SK-N-SH treated with all-trans-retinoic acid at 6 μM for 48 hours (cell line): ENCODE measurements around the gene KIAA1671.

Experiments
- CREB5 ChIP-seq: fragments of 250-450 bp; sonication (Bioruptor Pico); IDR thresholded peaks from 2 replicates; pipeline ENCODE4 v1.5.1; 2020; ENCODE audit warnings: low read depth, mild to moderate bottlenecking, moderate library complexity
- CSDC2 ChIP-seq: fragments of 250-450 bp; sonication (Bioruptor Pico); IDR thresholded peaks from 2 replicates; pipeline ENCODE4 v1.5.0; 2020; ENCODE audit warnings: mild to moderate bottlenecking, moderate library complexity
- CSRNP3 ChIP-seq: fragments of 250-450 bp; sonication (Bioruptor Pico); IDR thresholded peaks from 2 replicates; pipeline ENCODE4 v1.5.1; 2021; ENCODE audit warnings: mild to moderate bottlenecking, moderate library complexity
- TOX ChIP-seq: fragments of 250-450 bp; sonication (Bioruptor Pico); IDR thresholded peaks from 2 replicates; pipeline ENCODE4 v1.8.0; 2021; ENCODE audit warnings: mild to moderate bottlenecking, moderate library complexity, borderline replicate concordance
- ZFP30 ChIP-seq: fragments of 450-650 bp; formaldehyde crosslinking; IDR thresholded peaks from 2 replicates; pipeline ENCODE4 v1.5.0; 2022; ENCODE audit warnings: mild to moderate bottlenecking, moderate library complexity

GRCh38 chr22:25082096-25082495, 129.6 kb downstream of the KIAA1671 start:
- TF ChIP-seq ZFP30 (CRISPR knock-in tag) (no peak), CSDC2 (CRISPR knock-in tag) (no peak), CREB5 (no peak), TOX (CRISPR knock-in tag) (no peak), CSRNP3 (no peak)
